Subcutaneous adipose tissue (tissue), 4 donors: ENCODE results near the gene SLC27A1. TPM values are rescaled to one million over a fixed set of nuclear protein-coding genes. Genes with fewer than 3 reads are reported as not detected.

Source experiments
- CTCF ChIP-seq: fragments of 450-650 bp; IDR thresholded peaks from one replicate; pipeline ENCODE4 v1.5.1; 2016; ENCODE audit warnings: low read depth, mild to moderate bottlenecking, control low read depth, antibody characterized with exemption, moderate library complexity
- total RNA-seq, 4 donors: library from RNA; depleted of rRNA; stranded (reverse); fragments of >200 nt; gene quantifications; one replicate each; pipeline ENCODE4 v1.1.0, GENCODE V29; 2016

The SLC27A1 gene
- total RNA-seq, 4 donors from 2014 or later: 15.0 to 66.5 (median 36.6) TPM

GRCh38 chr19:17471410-17472125 lies 1.2 kb downstream of the SLC27A1 start:
- TF ChIP-seq CTCF: no peak

DNA sequence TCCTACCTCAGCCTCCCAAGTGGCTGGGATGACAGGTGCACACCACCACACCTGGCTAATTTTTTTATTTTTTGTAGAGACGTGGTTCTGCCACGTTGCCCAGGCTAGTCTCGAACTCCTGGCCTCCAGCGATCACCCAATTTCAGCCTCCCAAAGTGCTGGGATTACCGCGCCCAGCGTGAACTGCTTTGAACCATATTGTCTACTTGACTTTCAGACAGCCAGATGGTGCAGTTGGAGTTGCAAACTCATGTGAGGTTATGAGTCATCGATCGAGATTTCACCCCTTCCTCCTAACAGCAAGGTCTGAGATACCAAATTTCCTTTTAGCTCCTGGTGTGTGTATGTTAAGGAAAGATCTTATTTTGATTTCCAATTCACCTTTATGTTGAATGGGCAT lies 2.7 kb downstream of the SLC27A1 start:
- no peak for TF ChIP-seq CTCF

- TF ChIP-seq CTCF: no peak
Measured at GRCh38 chr19:17475541-17476115, 5.3 kb downstream of the SLC27A1 start.

DNA sequence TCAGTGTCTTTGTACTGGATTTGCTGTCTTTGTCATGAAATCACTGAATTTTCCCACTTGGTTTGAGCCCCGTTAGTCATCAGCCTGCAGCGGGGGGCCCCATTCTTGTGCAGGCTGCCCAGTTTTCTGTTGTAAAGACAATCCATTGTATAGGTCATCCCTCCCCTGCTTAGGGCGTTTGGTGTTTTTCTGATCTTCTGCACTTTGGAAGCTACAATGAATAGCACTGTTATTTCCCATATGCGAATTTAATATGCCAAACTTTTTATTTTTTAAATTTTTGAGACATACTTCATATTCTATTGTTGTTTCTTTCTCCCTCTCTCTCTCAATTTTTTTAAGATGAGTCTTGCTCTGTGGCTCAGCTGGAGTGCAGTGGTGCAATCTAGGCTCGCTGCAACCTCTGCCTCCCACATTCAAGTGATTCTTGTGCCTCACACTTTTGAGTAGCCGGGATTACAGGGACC lies 9.0 kb downstream of the SLC27A1 start:
- TF ChIP-seq CTCF: no peak

DNA sequence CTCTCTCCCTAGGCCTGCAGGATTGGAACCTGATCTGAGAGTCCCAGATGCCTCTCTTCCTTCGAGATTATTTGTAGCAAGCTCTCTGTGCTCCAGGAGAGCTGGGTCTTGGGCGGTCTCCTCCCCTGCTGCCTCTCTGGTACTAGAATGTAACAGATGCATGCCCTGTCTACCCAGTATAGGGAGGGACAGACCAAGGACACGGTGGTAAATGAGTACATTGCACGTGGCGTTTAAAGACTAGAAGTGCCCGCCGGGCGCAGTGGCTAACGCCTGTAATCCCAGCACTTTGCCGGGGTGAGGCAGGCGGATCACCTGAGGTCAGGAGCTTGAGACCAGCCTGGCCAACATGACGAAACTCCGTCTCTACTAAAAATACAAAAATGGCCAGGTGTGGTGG lies 11.7 kb downstream of the SLC27A1 start:
- TF ChIP-seq CTCF: no peak

DNA sequence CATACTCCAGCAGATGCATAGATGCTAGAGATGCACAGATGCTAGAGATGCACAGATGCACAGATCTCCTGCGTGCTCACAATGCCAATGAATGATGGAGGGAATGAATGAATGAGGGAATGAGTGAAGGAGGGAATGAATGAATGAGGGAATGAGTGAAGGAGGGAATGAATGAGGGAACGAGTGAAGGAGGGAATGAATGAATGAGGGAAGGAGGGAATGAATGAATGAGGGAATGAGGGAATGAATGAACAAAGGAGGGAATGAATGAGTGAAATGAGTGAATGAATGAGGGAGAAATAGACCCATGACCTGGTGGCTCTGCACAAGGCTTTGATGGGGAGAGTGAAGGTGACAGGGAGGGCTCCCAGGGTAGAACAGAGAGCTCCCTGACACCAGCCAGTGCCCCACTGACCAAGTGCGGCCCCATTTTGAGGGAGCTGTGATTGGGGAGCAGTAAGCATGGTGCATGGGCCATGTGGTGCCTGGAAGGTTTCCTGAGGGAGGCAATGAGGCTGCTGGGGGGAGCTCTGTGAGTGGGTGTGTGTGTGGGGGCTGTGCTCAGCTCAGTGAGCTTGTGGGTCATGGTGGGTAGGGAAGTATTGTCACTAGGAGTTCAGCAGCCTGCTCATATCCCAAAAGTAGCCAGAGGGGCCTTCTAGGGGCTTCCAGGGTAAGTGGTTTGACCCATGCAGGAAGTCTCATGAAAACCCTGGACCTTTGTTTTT lies 12.7 kb downstream of the SLC27A1 start:
- no peak for TF ChIP-seq CTCF

GRCh38 chr19:17483605-17484002 lies 13.3 kb downstream of the SLC27A1 start:
- TF ChIP-seq CTCF: no peak
